Lung (tissue), 12 donors: ENCODE results near the gene ALG8. TPM values are rescaled to one million over a fixed set of nuclear protein-coding genes. Genes with fewer than 3 reads are reported as not detected.
A peak's percentile ranks its signal among the peaks of the same experiment; 100 is the strongest.

Experiments used
- ATAC-seq: fragments of 200-7000 bp; cut with Tn5 transposase; one replicate; pipeline ENCODE4 v1.9.1; 2020; ENCODE audit warnings: moderate number of reproducible peaks; ENCODE audit not compliant: insufficient read depth, low FRiP score
- DNase-seq, 3 donors: peaks; one replicate each; pipeline ENCODE4 v3.0.0-alpha.2; 2013 to 2017
- H3K27ac ChIP-seq, 2 donors: one replicate each; pipeline ENCODE4 v1.5.1; 2013; ENCODE audit warnings: mild to moderate bottlenecking in 2 of 2, moderate library complexity in 2 of 2, control low read depth in 1 of 2, inconsistent platforms in 1 of 2, low read depth in 1 of 2, low read length in 1 of 2
- H3K27me3 ChIP-seq, 3 donors: one replicate each; pipeline ENCODE4 v1.5.1; 2013; ENCODE audit warnings: low read length in 2 of 3; ENCODE audit not compliant: control insufficient read depth in 3 of 3, insufficient read depth in 3 of 3
- H3K36me3 ChIP-seq, 4 donors: one replicate each; pipeline ENCODE4 v1.5.1; 2013; ENCODE audit warnings: low read length in 4 of 4, mild to moderate bottlenecking in 1 of 4, moderate library complexity in 1 of 4; ENCODE audit not compliant: control insufficient read depth in 4 of 4, insufficient read depth in 4 of 4
- H3K4me1 ChIP-seq, 5 donors: one replicate each; pipeline ENCODE4 v1.5.1; 2013; ENCODE audit warnings: low read length in 5 of 5, mild to moderate bottlenecking in 2 of 5, moderate library complexity in 1 of 5; ENCODE audit not compliant: control insufficient read depth in 5 of 5, insufficient read depth in 5 of 5
- H3K4me3 ChIP-seq: one replicate; pipeline ENCODE4 v1.5.1; 2013; ENCODE audit warnings: mild to moderate bottlenecking, control low read depth, moderate library complexity
- H3K9ac ChIP-seq, 2 donors: one replicate each; pipeline ENCODE4 v1.5.1; 2013; ENCODE audit warnings: low read length in 2 of 2, control low read depth in 1 of 2; ENCODE audit not compliant: insufficient read depth in 1 of 2
- H3K9me3 ChIP-seq, 4 donors: one replicate each; pipeline ENCODE4 v1.5.1; 2013; ENCODE audit warnings: low read length in 3 of 4, mild to moderate bottlenecking in 1 of 4, moderate library complexity in 1 of 4; ENCODE audit not compliant: control insufficient read depth in 4 of 4, insufficient read depth in 3 of 4
- WGBS, 2 donors: extraction: QIAGEN DNeasy Blood & Tissue Kit; methylation state at CpG; one replicate each; pipeline ENCODE4 v1.1.7; 2013; 5-methylcytosine and 5-hydroxymethylcytosine counted together
- polyA plus RNA-seq, 2 donors: library from polyadenylated mRNA; stranded (reverse); fragments of 200-250 nt; gene quantifications; one replicate each; pipeline ENCODE4 v1.2.1, GENCODE V29; 2013
- total RNA-seq, 2 donors: library from RNA; depleted of rRNA in 1 of 2; stranded (reverse); fragments of >200 nt in 1 of 2; gene quantifications; one replicate each; pipeline ENCODE4 v1.2.1, GENCODE V29; 2014 to 2021
- TF ChIP-seq, protein P1 (sequence below): IDR thresholded peaks from 2 replicates; pipeline ENCODE4 v1.5.1; 2012; ENCODE audit warnings: mild to moderate bottlenecking; ENCODE audit errors: control extremely low read depth, extremely low read depth
- donor health status: control.
- donor health status: control.
- donor health status: Bipolar disorder and iron deficiency.
- donor health status: healthy.
- donor health status: DM: yes; HTN: yes; CAD: no.

Gene ALG8
- total and polyA plus RNA-seq, 4 donors = 25.1 to 62.8 (median 35.5) TPM

- H3K9me3 ChIP-seq = no peaks in the 10 kb centered on the region
- DNase-seq (peak; percentile 78 to 92 (median 88)), ATAC-seq (no peak)
- peak overlapping the region in 1 of 2 donors; percentile 34 for H3K9ac ChIP-seq
- peak overlapping the region in 1 of 2 donors; percentile 19 for H3K27ac ChIP-seq
- WGBS, 2 donors = 83% methylated on average over 4 of the region's 4 CpGs
- H3K4me1 ChIP-seq = peaks cover 2 to 35% (median 9%) of the 10 kb centered on the region in 5 donors
- TF ChIP-seq, protein P1, sequence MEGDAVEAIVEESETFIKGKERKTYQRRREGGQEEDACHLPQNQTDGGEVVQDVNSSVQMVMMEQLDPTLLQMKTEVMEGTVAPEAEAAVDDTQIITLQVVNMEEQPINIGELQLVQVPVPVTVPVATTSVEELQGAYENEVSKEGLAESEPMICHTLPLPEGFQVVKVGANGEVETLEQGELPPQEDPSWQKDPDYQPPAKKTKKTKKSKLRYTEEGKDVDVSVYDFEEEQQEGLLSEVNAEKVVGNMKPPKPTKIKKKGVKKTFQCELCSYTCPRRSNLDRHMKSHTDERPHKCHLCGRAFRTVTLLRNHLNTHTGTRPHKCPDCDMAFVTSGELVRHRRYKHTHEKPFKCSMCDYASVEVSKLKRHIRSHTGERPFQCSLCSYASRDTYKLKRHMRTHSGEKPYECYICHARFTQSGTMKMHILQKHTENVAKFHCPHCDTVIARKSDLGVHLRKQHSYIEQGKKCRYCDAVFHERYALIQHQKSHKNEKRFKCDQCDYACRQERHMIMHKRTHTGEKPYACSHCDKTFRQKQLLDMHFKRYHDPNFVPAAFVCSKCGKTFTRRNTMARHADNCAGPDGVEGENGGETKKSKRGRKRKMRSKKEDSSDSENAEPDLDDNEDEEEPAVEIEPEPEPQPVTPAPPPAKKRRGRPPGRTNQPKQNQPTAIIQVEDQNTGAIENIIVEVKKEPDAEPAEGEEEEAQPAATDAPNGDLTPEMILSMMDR = no peak
- no peaks in the 10 kb centered on the region for H3K27me3 ChIP-seq
- H3K4me3 ChIP-seq = no peak overlapping the region
- no peaks in the 10 kb centered on the region for H3K36me3 ChIP-seq
Measured at GRCh38 chr11:78083021-78083420, 56.4 kb downstream of the ALG8 start.

- WGBS, 2 donors = 69 to 88% methylated on average over 8 of the region's 8 CpGs
- no peak for ATAC-seq
- H3K4me3 ChIP-seq = no peak overlapping the region
Measured at GRCh38 chr11:78082146-78082545, 57.3 kb downstream of the ALG8 start.

GRCh38 chr11:78081583-78081982, 57.8 kb downstream of the ALG8 start:
- 64 to 90% methylated on average over 6 of the region's 6 CpGs for WGBS, 2 donors
- no peak overlapping the region for H3K9ac ChIP-seq
- H3K4me1 ChIP-seq = peaks cover 10 to 44% (median 17%) of the 10 kb centered on the region in 5 donors
- TF ChIP-seq, protein P1 = no peak
- H3K9me3 ChIP-seq = no peaks in the 10 kb centered on the region
- DNase-seq = no peak
- no peak overlapping the region for H3K4me3 ChIP-seq
- peaks cover 0 to 7% (median 2%) of the 10 kb centered on the region in 4 donors for H3K36me3 ChIP-seq
- peak overlapping the region in 1 of 2 donors; percentile 57 for H3K27ac ChIP-seq
- no peak for ATAC-seq
- no peaks in the 10 kb centered on the region for H3K27me3 ChIP-seq

More at GRCh38 chr11:78082146-78082545, 57.3 kb downstream of the ALG8 start:
- TF ChIP-seq, protein P1 = no peak
- DNase-seq = no peak
- H3K9ac ChIP-seq = no peak overlapping the region
- H3K36me3 ChIP-seq = peaks cover 0 to 6% (median 0%) of the 10 kb centered on the region in 4 donors
- H3K9me3 ChIP-seq = no peaks in the 10 kb centered on the region
- H3K27me3 ChIP-seq = no peaks in the 10 kb centered on the region
- H3K27ac ChIP-seq = no peak overlapping the region
- peaks cover 6 to 39% (median 13%) of the 10 kb centered on the region in 5 donors for H3K4me1 ChIP-seq
